ENCODE results near the gene FSCN2. TPM values are rescaled to one million over a fixed set of nuclear protein-coding genes. Genes with fewer than 3 reads are reported as not detected.

FSCN2 gene, protein sequence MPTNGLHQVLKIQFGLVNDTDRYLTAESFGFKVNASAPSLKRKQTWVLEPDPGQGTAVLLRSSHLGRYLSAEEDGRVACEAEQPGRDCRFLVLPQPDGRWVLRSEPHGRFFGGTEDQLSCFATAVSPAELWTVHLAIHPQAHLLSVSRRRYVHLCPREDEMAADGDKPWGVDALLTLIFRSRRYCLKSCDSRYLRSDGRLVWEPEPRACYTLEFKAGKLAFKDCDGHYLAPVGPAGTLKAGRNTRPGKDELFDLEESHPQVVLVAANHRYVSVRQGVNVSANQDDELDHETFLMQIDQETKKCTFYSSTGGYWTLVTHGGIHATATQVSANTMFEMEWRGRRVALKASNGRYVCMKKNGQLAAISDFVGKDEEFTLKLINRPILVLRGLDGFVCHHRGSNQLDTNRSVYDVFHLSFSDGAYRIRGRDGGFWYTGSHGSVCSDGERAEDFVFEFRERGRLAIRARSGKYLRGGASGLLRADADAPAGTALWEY
- 10 to 100 TPM in 1 of 6 donors, 1 to 10 TPM in 5; 2.7 to 37.7 (median 3.9) TPM for total RNA-seq

DNA sequence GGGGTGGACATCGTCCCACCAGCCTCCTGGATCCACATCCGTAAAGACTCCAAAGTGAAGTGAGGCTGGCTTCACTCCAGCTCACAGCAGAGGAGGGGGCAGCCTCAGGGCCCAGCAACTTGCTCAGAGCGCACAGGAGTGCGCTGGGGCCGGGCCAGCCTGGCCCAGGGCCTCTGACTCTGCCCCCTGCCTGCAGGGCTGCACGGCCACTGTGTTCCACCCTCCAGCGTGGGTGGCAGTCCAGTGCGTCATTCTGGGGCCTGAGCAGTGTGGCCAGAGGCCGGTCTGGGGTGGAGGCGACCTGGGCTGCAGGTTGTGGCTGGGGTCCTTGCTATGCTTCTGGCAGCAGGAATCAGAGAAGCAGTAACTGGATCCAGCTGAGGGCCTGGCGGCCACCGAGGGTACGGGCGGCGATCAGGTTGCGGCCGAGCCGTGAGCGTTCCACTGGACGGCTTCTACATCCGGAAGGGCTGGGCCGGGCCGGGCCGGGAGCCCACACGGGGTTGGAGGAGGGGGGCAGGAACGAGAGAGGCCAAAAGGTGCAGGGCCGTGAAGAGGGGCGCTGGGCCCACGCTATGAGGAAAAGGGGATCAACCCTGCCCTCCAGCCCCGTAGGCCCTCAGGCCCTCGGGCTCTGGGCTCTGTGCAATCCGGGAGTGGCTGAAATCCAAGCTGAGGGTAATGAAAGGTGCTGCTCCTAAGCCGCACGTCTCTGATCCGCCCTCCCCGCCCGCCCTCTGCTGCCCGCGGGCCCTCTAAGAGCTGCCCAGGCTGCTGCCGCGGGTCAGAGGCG lies at the start of gene FSCN2:
FSCN2 (plus strand) TSS at position 787 of the 793 bp plus-strand sequence. CDS start 155 bp downstream, outside the sequence.
- peak within 1 kb of the TSS in 1 of 4 donors; percentile 7 for H3K4me3 ChIP-seq
- ATAC-seq (ENCODE audit: low FRiP score in 2 of 2) (peak; percentile 48 to 54), DNase-seq (peak in 1 of 2 donors; percentile 88)
- peaks cover 0 to 10% (median 4%) of the 10 kb centered on the region in 4 donors for H3K27me3 ChIP-seq
- H3K36me3 ChIP-seq, result no peaks in the 10 kb centered on the region
- 23 to 44% methylated on average over 31 to 39 of the region's 42 CpGs for WGBS, 2 donors
- H3K27ac ChIP-seq, result no peak within 1 kb of the TSS
- no peaks in the 10 kb centered on the region for H3K9me3 ChIP-seq
- peaks cover 3 to 18% (median 8%) of the 10 kb centered on the region in 4 donors for H3K4me1 ChIP-seq
- TF ChIP-seq, protein P1, sequence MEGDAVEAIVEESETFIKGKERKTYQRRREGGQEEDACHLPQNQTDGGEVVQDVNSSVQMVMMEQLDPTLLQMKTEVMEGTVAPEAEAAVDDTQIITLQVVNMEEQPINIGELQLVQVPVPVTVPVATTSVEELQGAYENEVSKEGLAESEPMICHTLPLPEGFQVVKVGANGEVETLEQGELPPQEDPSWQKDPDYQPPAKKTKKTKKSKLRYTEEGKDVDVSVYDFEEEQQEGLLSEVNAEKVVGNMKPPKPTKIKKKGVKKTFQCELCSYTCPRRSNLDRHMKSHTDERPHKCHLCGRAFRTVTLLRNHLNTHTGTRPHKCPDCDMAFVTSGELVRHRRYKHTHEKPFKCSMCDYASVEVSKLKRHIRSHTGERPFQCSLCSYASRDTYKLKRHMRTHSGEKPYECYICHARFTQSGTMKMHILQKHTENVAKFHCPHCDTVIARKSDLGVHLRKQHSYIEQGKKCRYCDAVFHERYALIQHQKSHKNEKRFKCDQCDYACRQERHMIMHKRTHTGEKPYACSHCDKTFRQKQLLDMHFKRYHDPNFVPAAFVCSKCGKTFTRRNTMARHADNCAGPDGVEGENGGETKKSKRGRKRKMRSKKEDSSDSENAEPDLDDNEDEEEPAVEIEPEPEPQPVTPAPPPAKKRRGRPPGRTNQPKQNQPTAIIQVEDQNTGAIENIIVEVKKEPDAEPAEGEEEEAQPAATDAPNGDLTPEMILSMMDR (IDR thresholded peaks at IDR 0.05), result peak in 3 of 6 experiments; percentile 18 to 60 (median 40)
- no peak for TF ChIP-seq POLR2AphosphoS5 (IDR thresholded peaks at IDR 0.05)

DNA sequence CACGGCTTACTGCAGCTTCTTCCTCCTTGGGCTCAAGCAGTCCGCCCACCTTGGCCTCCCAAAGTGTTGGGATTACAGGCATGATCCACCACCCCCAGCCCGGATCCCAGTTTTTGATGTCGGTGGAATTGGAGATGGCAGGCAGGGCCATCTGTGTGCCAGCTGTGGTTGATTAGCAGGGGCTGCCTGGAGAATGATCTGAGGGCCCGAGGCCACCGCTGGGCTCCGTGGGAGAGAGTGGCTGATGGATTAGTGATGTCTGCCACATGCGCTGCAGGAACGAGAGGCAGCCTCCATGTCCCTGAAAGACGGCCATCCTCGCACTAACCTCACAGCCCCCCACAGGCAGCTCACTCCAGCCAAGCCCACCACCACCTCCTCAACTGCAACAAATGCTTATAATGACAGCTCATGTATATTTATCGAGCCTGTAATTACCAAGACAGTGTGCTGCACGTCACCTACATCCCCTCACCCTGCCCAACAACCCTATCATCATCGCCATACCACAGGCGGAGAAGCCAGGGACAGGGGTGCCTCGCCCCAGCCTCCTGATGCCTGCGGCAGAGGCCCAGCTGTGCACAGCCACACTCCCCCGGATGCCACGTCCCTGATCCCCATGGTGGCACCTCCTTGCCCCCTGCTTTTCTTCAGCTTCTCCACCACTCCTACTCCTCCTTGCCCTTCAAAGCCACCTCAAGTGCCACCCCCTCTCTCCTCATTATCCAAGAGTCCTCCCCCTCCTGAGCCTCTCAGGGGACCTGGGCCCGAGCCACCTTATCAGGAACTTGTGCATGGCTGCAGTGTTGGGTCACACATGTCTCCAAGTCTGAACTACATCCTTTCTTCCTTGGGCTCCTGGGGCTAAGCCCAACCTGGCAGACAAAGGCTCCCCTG lies 48.8 kb upstream of the FSCN2 start:
- Histone ChIP-seq H3K27me3 (peaks cover 0 to 4% (median 0%) of the 10 kb centered on the region in 4 donors), H3K4me3 (no peak overlapping the region), H3K36me3 (no peaks in the 10 kb centered on the region), H3K9me3 (no peaks in the 10 kb centered on the region), H3K4me1 (peaks cover 17 to 31% (median 24%) of the 10 kb centered on the region in 4 donors), H3K27ac (no peak overlapping the region)
- DNase-seq (peak in 1 of 2 donors; percentile 56), ATAC-seq (ENCODE audit: low FRiP score in 2 of 2) (no peak)
- 88 to 90% methylated on average over 12 to 20 of the region's 20 CpGs for WGBS, 2 donors
- TF ChIP-seq, protein P1 (IDR thresholded peaks at IDR 0.05), result no peak
- no peak for TF ChIP-seq EP300 (IDR thresholded peaks at IDR 0.05)
- no peak for TF ChIP-seq POLR2A (IDR thresholded peaks at IDR 0.05)
- TF ChIP-seq POLR2AphosphoS5 (IDR thresholded peaks at IDR 0.05), result no peak

DNA sequence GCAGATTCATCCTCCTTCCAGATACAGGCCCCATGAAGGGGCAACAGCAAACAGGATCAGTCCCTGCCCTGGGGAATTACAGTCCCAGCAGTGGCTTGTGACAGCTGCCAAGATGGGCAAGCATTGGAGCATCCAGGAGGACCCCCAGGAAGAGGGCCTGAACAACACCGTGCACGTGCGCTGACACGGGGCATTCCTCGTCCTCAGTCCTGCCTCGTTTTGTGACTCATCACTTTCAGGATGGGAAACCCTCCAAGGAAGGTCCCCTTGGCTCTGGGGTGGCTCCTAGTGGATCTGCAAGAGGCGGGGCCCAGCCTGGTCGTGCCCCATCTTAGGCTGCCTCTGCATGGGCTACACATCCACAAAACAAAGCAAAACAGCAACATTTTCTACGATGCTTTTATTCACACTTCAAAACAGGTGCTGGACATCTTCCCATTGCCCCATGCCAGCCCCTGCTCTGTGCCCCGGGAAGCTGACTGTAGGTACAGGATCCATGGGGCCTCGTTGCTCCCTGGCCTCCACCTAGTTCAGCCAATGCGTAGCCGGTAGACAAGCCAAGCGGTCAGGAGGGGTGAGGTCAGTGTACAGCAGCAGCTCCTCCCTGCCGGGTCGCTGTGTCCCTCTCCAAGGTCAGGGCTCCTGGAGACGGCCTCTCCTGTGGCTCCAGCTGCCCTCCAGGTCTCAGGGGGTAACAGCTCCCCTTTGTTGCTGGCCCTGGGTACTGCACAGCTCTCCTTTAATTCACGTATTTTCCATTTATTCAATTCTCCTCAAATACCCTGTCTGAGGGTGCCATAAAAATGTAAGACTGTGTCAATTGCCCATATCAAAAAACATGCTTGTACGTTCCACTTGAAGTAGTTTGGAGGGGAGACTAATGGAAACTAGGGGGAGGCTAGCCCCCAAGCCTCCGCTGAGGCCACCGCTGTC lies 47.8 kb upstream of the FSCN2 start:
- no peak for DNase-seq

More for the DNA sequence above, 47.8 kb upstream of the FSCN2 start:
- ATAC-seq (ENCODE audit: low FRiP score in 2 of 2), result peak in 1 of 2 donors; percentile 7
- Histone ChIP-seq H3K36me3 (no peaks in the 10 kb centered on the region), H3K4me1 (peaks cover 21 to 37% (median 28%) of the 10 kb centered on the region in 4 donors), H3K9me3 (no peaks in the 10 kb centered on the region), H3K27me3 (peaks cover 0 to 4% (median 0%) of the 10 kb centered on the region in 4 donors), H3K4me3 (peak overlapping the region in 2 of 4 donors; percentile 54 to 58), H3K27ac (no peak overlapping the region)
- no peak for TF ChIP-seq EP300 (IDR thresholded peaks at IDR 0.05)
- TF ChIP-seq POLR2A (IDR thresholded peaks at IDR 0.05), result no peak
- TF ChIP-seq POLR2AphosphoS5 (IDR thresholded peaks at IDR 0.05), result no peak
- TF ChIP-seq, protein P1 (IDR thresholded peaks at IDR 0.05), result no peak
- 73 to 79% methylated on average over 11 to 21 of the region's 21 CpGs for WGBS, 2 donors
